ENCODE measurements around the gene ITPRIP.

The ITPRIP gene

DNA sequence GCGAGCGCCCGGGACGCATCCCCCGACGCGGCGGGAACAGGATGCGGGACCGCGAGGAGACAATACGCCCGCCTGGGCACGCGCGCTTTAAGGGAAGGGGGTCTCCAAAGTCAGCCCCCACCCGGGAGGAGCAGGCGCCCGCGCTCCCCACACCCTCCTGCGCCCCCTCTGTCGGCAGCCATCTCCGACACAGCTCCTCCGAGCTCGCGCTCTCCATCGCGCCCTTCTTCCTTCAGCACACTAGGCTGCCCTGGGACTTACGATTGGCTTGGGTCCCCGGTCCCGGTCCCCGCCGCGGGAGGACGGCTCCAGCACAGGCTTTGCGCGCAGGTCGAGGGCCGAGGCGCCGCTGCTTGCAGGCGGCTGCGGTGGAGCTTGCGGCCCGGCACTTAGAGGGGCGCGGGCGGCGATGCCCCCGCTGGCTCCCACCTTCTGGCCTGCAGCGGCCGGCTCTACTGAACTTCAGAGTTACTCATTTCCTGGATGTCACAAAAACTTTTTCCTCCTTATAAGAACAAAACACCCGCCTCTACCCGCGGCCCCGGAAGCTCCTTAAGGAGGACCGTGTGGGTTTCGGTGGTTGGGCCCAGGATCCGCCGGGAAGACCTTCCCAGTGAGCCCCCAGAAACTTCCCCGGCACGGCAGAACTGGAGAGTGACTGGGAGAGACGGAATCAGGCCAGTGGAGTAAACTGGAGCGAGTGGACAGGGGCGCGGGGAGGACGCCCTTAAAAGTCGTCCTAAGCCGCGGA lies at the start of gene ITPRIP:
ITPRIP (minus strand) TSS at position 481 of the 751 bp plus-strand sequence. CDS start 22,414 bp downstream, outside the sequence.
- peak; percentile 83 for DNase-seq
- in situ Hi-C loops (cut with MboI; ENCODE audit: low pct_unique_long_range_greater_than_20kb, low sequenced_read_pairs) = no loop called here

GRCh38 chr10:104387130-104387888 lies 49.0 kb upstream of the ITPRIP start:
- in situ Hi-C loops (cut with MboI; ENCODE audit: low pct_unique_long_range_greater_than_20kb, low sequenced_read_pairs) = no loop called here

DNA sequence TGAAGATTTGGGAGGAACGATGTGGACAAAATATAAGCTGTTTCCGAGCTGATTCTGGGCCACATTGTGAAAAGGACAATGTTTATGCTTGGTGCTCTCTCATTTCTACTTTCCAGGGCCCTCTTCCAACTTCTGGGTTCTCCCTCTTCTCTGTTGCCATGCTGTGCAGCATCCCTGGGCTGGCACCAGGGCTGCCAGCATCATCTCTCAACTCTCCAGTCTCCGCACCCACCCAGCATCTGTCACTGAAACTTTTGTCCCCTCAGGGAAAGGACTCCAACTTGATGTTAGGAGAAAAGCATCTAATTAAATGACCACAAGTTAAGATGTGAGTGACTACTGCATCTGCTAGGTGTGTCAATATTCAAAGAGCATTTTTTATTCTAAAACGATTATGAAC lies 42.1 kb upstream of the ITPRIP start:
- in situ Hi-C loops (cut with MboI; ENCODE audit: low pct_unique_long_range_greater_than_20kb, low sequenced_read_pairs) = no loop called here
- no peak for DNase-seq

More at GRCh38 chr10:104387130-104387888, 49.0 kb upstream of the ITPRIP start:
- no peak for DNase-seq

DNA sequence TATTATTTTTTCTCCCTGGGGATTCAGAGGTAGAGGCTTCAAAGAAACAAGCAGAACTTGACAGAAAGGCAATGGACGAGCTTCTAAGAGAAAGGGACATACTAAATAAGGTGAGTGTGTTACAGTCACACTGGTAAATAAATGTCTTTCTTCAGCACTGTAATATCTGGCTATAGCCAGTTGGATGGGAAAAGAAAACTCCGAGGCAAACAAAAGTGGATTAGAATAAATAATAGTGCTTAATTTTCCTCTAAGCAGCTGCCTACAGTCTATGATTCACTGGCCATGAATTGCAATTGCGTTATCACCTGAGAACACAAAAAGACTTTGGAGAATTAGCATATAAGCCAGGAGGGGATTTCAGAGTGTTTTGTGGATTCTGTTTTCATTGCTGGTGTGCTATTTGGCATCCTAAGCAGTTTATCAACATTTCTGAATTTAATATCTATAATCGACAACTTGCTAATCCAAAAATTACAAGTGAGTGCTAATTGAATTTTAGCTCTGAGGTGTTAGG lies 38.6 kb upstream of the ITPRIP start:
- in situ Hi-C loops (cut with MboI; ENCODE audit: low pct_unique_long_range_greater_than_20kb, low sequenced_read_pairs) = no loop called here
- DNase-seq = no peak

DNA sequence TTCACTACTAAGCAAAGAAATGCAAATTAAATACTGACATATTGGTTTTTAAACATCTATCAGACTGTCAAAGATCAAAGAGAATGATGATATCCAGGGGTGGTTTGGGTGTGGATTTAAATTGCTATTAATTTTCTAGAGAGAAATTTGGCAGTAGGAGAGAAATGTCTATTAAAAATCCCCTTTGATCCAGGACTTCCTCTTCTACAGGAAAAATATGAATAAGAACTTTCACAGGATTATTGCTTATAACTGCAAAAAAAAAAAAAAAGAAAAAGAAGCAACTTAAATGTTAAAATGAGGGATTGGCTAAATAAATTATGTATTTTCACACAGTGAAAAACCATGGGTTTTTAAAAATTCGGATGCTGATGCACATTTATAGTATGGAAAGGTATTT lies 36.3 kb upstream of the ITPRIP start:
- in situ Hi-C loops (cut with MboI; ENCODE audit: low pct_unique_long_range_greater_than_20kb, low sequenced_read_pairs) = no loop called here
- no peak for DNase-seq

DNA sequence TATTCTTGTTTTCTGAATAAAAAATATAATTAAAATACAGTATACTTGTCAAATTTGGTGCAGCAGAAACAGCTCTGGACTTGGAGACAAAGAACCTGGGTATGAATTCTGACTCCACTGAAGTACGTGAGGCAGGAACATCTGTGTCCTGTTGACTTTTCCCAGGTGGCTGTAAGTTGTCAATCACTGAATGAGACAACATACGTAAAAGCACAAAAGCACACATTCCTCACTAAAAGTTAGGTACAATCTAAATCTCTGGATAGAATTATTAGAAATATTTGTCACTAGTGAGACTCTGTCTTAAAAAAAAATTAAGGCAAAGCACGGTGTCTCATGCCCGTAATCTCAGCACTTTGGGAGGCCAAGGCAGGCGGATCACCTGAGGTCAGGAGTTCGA lies 33.5 kb upstream of the ITPRIP start:
- in situ Hi-C loops (cut with MboI; ENCODE audit: low pct_unique_long_range_greater_than_20kb, low sequenced_read_pairs) = no loop called here
- DNase-seq = no peak

- in situ Hi-C loops (cut with MboI; ENCODE audit: low pct_unique_long_range_greater_than_20kb, low sequenced_read_pairs) = no loop called here
- DNase-seq = no peak
These were observed 30.1 kb upstream of the ITPRIP start for GRCh38 chr10:104368381-104368780.

- DNase-seq = no peak
- in situ Hi-C loops (cut with MboI; ENCODE audit: low pct_unique_long_range_greater_than_20kb, low sequenced_read_pairs) = no loop called here
These were observed 29.6 kb upstream of the ITPRIP start for GRCh38 chr10:104367904-104368303.

DNA sequence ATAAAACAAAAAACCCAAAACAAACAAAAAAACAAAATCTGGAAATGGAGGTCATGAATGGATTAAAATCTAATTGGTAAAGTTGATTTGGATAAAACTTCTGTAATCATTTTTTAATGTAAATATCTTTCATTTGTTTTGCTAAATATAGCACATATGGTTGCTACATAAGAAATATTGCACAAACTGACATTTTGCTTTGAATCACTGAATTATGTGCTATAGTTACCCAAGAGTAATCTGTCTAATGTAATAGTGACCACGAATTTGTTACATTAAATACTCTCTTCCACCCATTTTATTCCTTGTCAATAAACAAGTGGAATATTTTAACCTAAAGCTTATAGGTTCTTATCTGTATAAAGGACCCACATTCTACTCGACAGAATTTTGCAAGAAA lies 21.5 kb upstream of the ITPRIP start:
- no peak for DNase-seq
- in situ Hi-C loops (cut with MboI; ENCODE audit: low pct_unique_long_range_greater_than_20kb, low sequenced_read_pairs) = no loop called here

GRCh38 chr10:104353325-104354048 lies 15.2 kb upstream of the ITPRIP start, which contains the start of gene CFAP58:
TSS of gene CFAP58 (plus strand) at chr10:104353833. CDS start at chr10:104353898, 65 bp downstream.
- in situ Hi-C loops (cut with MboI; ENCODE audit: low pct_unique_long_range_greater_than_20kb, low sequenced_read_pairs) = no loop called here
- peak; percentile 96 for DNase-seq

GRCh38 chr10:104351919-104352318 lies 13.7 kb upstream of the ITPRIP start:
- DNase-seq = no peak
- in situ Hi-C loops (cut with MboI; ENCODE audit: low pct_unique_long_range_greater_than_20kb, low sequenced_read_pairs) = no loop called here

DNA sequence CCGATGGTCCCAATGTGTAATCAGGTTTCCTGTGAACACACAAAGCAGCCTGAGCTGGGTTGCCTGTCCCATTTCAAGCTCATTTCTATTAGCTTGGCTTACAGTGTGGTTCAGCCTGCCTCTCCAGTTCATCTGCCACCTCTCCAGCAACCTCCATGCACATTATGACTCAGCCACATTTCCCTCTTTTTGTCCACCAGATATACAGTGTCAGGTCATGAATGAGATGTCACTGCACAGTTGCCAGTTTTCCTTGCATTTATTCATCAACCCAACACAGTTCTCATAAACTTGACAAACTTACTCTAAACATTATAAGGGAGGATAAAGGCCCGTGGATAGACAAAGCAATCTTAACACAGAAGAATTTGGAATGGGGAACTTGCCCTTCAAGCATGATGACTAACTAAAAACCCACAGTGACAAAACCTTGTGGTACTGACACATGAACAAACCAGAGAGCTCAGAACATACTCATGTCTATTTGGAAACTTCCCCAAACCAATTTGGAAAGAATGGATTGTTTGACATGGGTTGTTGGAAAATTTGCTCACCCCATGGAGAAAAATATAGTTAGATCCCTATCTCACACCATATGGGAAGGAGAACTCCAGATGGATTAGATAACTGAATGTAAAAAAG lies 12.9 kb upstream of the ITPRIP start:
- in situ Hi-C loops (cut with MboI; ENCODE audit: low pct_unique_long_range_greater_than_20kb, low sequenced_read_pairs) = no loop called here
- DNase-seq = peak; percentile 55

DNA sequence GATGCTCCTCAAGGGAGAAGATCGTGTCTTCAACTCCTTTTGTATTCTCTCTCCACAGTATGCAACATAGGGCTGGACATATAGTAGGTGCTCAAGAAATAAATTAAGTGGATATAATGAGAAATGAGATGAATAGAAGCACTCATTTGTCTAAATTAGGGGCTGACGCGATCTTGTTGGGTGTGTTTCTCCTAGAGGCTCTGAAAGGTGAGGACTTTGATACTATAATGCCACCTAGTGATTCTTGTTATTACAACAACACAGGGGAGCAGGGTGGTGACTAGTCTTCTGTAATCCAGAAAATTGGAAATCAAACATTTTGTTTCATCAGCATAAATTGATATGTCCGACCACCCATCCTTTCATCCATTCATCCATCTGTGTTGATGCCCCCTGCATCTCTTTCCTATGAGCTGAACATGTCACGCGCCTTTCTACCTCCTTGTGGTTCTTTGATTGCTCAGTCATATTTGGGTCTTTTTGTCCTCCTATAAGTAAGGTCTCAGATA lies 11.9 kb upstream of the ITPRIP start:
- DNase-seq = peak; percentile 74
- in situ Hi-C loops (cut with MboI; ENCODE audit: low pct_unique_long_range_greater_than_20kb, low sequenced_read_pairs) = no loop called here

GRCh38 chr10:104349623-104350126 lies 11.4 kb upstream of the ITPRIP start:
- DNase-seq = no peak
- in situ Hi-C loops (cut with MboI; ENCODE audit: low pct_unique_long_range_greater_than_20kb, low sequenced_read_pairs) = loop anchor here (10.0 kb wide), 1 partner anchor 55 kb away; no protein-coding TSS in a partner anchor

DNA sequence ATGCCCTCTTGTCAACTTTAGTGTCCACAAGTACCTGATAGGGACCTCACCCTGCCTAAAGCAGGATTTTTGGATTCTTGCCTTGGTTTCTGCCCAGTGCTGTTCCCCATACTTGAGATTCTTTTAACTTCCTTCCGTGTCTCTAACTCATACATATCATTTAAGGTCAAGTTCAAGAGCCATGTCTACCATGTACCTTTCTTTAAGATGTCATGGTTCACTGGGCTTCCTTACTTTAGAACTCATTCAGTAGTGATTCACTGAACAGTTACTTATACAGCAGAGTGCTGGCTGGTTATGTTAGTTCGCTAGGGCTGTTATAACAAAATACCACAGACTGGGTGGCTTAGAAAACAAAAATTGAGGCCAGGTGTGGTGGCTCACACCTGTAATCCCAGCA lies 10.3 kb upstream of the ITPRIP start:
- DNase-seq = no peak
- in situ Hi-C loops (cut with MboI; ENCODE audit: low pct_unique_long_range_greater_than_20kb, low sequenced_read_pairs) = loop anchor here (10.0 kb wide), 1 partner anchor 54 kb away; no protein-coding TSS in a partner anchor

DNA sequence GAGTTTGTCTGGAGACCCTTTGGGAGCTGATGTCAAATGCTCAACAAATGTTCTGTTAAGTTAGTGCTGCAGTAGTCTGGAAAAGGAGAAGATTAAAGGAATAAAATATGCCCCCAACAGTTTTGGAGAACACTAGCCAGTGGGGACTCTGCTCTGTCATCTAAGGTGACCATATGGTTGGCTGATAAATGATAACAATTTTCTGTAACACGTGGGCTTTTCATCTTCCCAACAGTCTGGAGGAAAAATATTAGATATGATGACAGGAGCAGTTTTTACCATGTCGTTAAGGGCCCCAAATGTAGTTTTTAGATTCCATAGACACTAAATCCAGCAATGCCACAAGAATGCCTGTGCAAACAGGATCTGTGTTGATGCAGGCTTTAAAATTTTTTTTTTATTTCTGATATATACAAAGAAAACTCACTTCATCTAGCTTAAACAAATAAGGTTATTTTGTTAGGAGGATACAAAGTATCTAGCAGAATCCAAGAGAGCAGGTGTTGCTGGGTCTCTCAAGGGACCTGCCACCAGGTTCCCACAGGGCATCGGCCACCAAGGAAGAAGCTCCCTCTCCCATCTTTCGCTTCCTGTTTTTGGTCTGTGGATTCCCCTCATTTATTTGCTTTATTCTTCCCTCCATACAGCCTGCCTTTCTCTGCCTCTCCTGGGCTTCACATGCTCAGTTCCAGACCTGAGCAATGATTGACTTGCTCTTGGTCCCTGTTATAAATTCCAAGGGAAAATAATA lies 9.2 kb upstream of the ITPRIP start:
- in situ Hi-C loops (cut with MboI; ENCODE audit: low pct_unique_long_range_greater_than_20kb, low sequenced_read_pairs) = loop anchor here (10.0 kb wide), 1 partner anchor 53 kb away; no protein-coding TSS in a partner anchor
- no peak for DNase-seq

DNA sequence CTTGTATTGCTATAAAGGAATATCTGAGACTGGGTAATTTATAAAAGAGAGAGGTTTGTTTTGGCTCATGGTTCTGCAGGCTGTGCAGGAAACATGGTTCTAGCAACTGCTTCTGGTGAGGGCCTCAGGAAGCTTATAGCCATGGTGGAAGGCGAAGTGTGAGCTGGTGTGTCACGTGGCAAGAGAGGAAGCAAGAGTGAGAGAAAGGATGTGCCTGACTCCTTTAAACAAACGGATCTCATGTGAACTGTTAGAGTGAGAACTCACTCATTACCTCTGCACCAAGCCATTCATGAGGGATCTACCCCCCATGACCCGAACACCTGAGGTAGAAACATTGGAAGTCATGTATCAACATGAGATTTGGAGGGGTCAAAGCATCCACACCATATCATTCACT lies 7.7 kb upstream of the ITPRIP start:
- no peak for DNase-seq
- in situ Hi-C loops (cut with MboI; ENCODE audit: low pct_unique_long_range_greater_than_20kb, low sequenced_read_pairs) = loop anchor here (10.0 kb wide), 1 partner anchor 51 kb away; no protein-coding TSS in a partner anchor

- in situ Hi-C loops (cut with MboI; ENCODE audit: low pct_unique_long_range_greater_than_20kb, low sequenced_read_pairs) = loop anchor here (10.0 kb wide), 1 partner anchor 51 kb away; no protein-coding TSS in a partner anchor
- DNase-seq = no peak
These were observed 7.2 kb upstream of the ITPRIP start for GRCh38 chr10:104345515-104345914.

Measured in KBM-7 (cell line).